Measurements from ENCODE around the gene ZNF454. TPM values are rescaled to one million over a fixed set of nuclear protein-coding genes. Genes with fewer than 3 reads are reported as not detected.

The ZNF454 gene
- total RNA-seq, 1 donor from 2014 or later = 2.8 TPM

GRCh38 chr5:178990491-178990890 is 49.5 kb downstream of the ZNF454 start:
- Histone ChIP-seq H3K36me3 (no peaks in the 10 kb centered on the region), H3K9me3 (peaks cover 38 to 55% of the 10 kb centered on the region in 2 donors), H3K4me3 (no peak overlapping the region), H3K4me1 (no peaks in the 10 kb centered on the region), H3K27me3 (no peaks in the 10 kb centered on the region), H3K27ac (no peak overlapping the region)
- intact Hi-C loops (cut with DNase I) = no loop called here
- TF ChIP-seq CTCF (IDR thresholded peaks at IDR 0.05) = no peak
- DNase-seq (ENCODE audit: low spot score in 2 of 2) = no peak

- H3K4me1 ChIP-seq = no peaks in the 10 kb centered on the region
- no peak overlapping the region for H3K4me3 ChIP-seq
- no peak for TF ChIP-seq CTCF (IDR thresholded peaks at IDR 0.05)
- no peak overlapping the region for H3K27ac ChIP-seq
- DNase-seq (ENCODE audit: low spot score in 2 of 2) = no peak
- intact Hi-C loops (cut with DNase I) = no loop called here
- H3K9me3 ChIP-seq = peaks cover 29 to 45% of the 10 kb centered on the region in 2 donors
- no peaks in the 10 kb centered on the region for H3K27me3 ChIP-seq
- no peaks in the 10 kb centered on the region for H3K36me3 ChIP-seq
Observed at GRCh38 chr5:178991190-178992145, 50.5 kb downstream of the ZNF454 start.

- no peaks in the 10 kb centered on the region for H3K4me1 ChIP-seq
- intact Hi-C loops (cut with DNase I) = no loop called here
- no peak overlapping the region for H3K4me3 ChIP-seq
- no peak overlapping the region for H3K27ac ChIP-seq
- no peaks in the 10 kb centered on the region for H3K36me3 ChIP-seq
- no peak for TF ChIP-seq CTCF (IDR thresholded peaks at IDR 0.05)
- peaks cover 19 to 36% of the 10 kb centered on the region in 2 donors for H3K9me3 ChIP-seq
- DNase-seq (ENCODE audit: low spot score in 2 of 2) = no peak
- no peaks in the 10 kb centered on the region for H3K27me3 ChIP-seq
Observed at GRCh38 chr5:178992291-178992895, 51.4 kb downstream of the ZNF454 start.

GRCh38 chr5:178993236-178993765 is 52.3 kb downstream of the ZNF454 start:
- Histone ChIP-seq H3K27ac (no peak overlapping the region), H3K9me3 (peaks cover 14 to 31% of the 10 kb centered on the region in 2 donors), H3K36me3 (no peaks in the 10 kb centered on the region), H3K4me3 (no peak overlapping the region), H3K4me1 (no peaks in the 10 kb centered on the region), H3K27me3 (no peaks in the 10 kb centered on the region)
- no peak for TF ChIP-seq CTCF (IDR thresholded peaks at IDR 0.05)
- intact Hi-C loops (cut with DNase I) = no loop called here
- DNase-seq (ENCODE audit: low spot score in 2 of 2) = no peak

- intact Hi-C loops (cut with DNase I) = no loop called here
- no peak for TF ChIP-seq CTCF (IDR thresholded peaks at IDR 0.05)
- H3K4me3 ChIP-seq = no peak overlapping the region
- H3K27me3 ChIP-seq = no peaks in the 10 kb centered on the region
- DNase-seq (ENCODE audit: low spot score in 2 of 2) = no peak
- H3K27ac ChIP-seq = no peak overlapping the region
- H3K36me3 ChIP-seq = no peaks in the 10 kb centered on the region
- peaks cover 10 to 25% of the 10 kb centered on the region in 2 donors for H3K9me3 ChIP-seq
- H3K4me1 ChIP-seq = no peaks in the 10 kb centered on the region
Observed at GRCh38 chr5:178993955-178994579, 53.1 kb downstream of the ZNF454 start.

Data from ascending aorta (tissue), 2 donors.